Right renal cortex interstitium (tissue), 3 donors: ENCODE results near the gene MTMR8. TPM values are rescaled to one million over a fixed set of nuclear protein-coding genes. Genes with fewer than 3 reads are reported as not detected.

Source experiments
- DNase-seq, 3 donors: peaks; one replicate each; pipeline ENCODE4 v3.0.0-alpha.2; 2013; ENCODE audit warnings: low read depth in 3 of 3, low spot score in 2 of 3
- polyA plus RNA-seq, 3 donors: library from polyadenylated mRNA; unstranded; fragments of 120-200 nt; gene quantifications; one replicate each; pipeline ENCODE4 v1.2.1, GENCODE V29; 2013; ENCODE audit not compliant: insufficient read length in 3 of 3

Gene MTMR8
- polyA plus RNA-seq, 3 donors: 1.3 to 1.9 (median 1.8) TPM

DNA sequence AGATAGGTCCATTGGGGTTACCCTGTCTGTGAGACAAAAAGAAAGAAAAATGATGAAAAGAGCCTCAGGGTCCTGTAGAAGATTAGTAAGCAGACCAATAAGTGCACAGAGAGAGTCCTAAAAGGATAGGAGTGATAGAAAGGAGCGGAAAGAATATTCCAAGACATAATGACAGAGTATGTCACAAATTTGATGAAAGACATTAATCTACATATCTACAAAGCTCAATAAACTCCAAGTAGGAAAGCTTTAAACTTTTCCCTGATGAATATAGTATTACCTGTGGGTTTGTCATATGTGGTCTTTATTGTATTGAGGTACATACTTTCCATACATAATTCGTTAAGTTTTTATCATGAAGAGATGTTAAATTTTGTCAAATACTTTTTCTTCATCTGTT is 73.7 kb downstream of the MTMR8 start:
- no peak for DNase-seq

DNA sequence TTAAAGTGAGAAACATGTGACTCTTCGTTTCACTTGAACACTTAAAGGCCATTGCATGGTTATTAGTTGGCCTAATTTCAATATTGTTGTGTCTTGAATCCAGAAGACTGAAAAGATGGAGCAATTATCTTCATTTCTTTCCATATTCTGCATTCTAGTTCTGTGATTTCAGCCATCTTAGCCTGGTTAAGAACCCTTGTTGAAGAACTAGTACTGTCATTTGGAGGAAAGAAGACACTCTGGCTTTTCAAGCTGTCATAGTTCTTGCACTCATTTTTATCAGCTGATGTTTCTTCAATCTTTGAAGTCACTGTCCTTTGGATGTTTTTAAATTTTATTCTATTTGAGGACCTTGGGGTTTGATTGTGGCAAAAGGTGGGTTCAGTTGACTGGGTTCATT is 81.6 kb downstream of the MTMR8 start:
- no peak for DNase-seq

GRCh38 chrX:64306712-64307111 is 88.5 kb downstream of the MTMR8 start:
- no peak for DNase-seq

DNA sequence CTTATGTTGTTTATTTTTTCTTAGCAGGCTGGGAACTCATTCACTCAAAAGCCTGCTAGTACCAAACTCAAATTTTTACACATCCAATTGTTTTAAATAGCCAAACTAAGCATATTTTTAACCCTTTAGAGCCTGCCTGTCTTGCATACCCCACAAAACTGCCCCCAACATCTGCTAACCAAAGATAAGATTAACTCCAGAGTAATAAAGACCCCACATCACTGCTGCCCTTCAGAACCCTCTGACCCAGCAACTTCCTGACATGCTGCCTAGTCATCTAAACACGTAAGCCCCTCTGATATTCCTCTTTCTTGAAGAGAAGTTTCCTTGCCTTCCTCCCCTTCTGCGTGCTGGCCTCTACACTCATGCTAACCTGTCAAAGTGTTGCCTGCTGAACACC is 104.1 kb downstream of the MTMR8 start:
- DNase-seq: no peak

DNA sequence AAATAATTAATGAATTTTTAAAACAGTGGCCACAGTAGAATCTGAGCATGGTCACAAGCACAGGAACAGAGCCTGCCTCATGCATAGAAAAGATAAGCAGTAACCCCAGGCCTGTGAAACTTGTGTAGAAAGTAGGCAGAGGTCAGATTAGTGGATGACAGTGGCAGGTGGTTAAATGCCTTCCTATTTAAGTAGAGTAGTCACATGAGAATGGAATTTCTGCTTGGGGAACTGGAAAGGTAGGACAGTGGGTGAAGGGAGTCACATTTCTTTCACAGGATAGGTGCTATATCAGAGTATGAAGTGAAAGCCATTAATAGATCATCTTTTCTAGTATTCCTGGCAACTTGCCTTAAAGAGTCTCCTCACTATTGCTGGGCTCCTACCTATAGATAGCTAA is 130.0 kb downstream of the MTMR8 start:
- DNase-seq: no peak

- no peak for DNase-seq
These were observed 164.9 kb downstream of the MTMR8 start, which contains the start of gene ASB12 for GRCh38 chrX:64230123-64230970. TSS of gene ASB12 (minus strand) at chrX:64230607. CDS start at chrX:64225650, 4,957 bp downstream.

GRCh38 chrX:64229154-64229553 is 166.1 kb downstream of the MTMR8 start:
- DNase-seq: no peak

Other genes starting within 250 kb of the MTMR8 start
- gene AMER1, start 189.7 kb downstream of the MTMR8 start, polyA plus RNA-seq: 1 to 10 TPM; 7.6 to 8.0 (median 7.8) TPM
- gene ASB12, start 164.8 kb downstream of the MTMR8 start, polyA plus RNA-seq: under 1 TPM; 0.61 to 0.71 (median 0.69) TPM